Caki2 (cell line): ENCODE measurements around the gene MUC3A. TPM values are rescaled to one million over a fixed set of nuclear protein-coding genes. Genes with fewer than 3 reads are reported as not detected.
"Not testable (repeated sequence)": the region's sequence is repeated elsewhere in the genome, so short reads cannot be mapped to it uniquely, and the experiment has no call there.

ENCODE experiments used
- DNase-seq: peaks from one replicate; pipeline ENCODE4 v3.0.0-alpha.2; 2015; ENCODE audit warnings: low read depth
- in situ Hi-C: cut with HindIII; loops from 2 replicates; pipeline ENCODE4 v1.10.0; 2016; ENCODE audit warnings: low sequenced_read_pairs, low pct_unique_long_range_greater_than_20kb, mixed read lengths
- total RNA-seq: library from RNA; depleted of rRNA; stranded (reverse); fragments of >200 nt; shearing (Covaris generic); gene quantifications from 2 replicates; pipeline ENCODE4 v1.2.3, GENCODE V29; 2014; ENCODE audit warnings: low replicate concordance; rRNA removed

Gene MUC3A
- total RNA-seq, 1 experiment from 2014 or later, result not detected

GRCh38 chr7:100994671-100995070 lies 45.3 kb downstream of the MUC3A start:
- DNase-seq, in situ Hi-C loops: not testable (repeated sequence)

GRCh38 chr7:100998530-100998929 lies 49.2 kb downstream of the MUC3A start:
- in situ Hi-C loops, DNase-seq: not testable (repeated sequence)

GRCh38 chr7:100999334-100999733 lies 50.0 kb downstream of the MUC3A start:
- in situ Hi-C loops, DNase-seq: not testable (repeated sequence)

GRCh38 chr7:101000025-101000424 lies 50.7 kb downstream of the MUC3A start:
- DNase-seq, in situ Hi-C loops: not testable (repeated sequence)

GRCh38 chr7:101002333-101002732 lies 53.0 kb downstream of the MUC3A start:
- DNase-seq, in situ Hi-C loops: not testable (repeated sequence)

GRCh38 chr7:101007361-101007760 lies 58.0 kb downstream of the MUC3A start:
- DNase-seq, in situ Hi-C loops: not testable (repeated sequence)

GRCh38 chr7:101009629-101010028 lies 60.3 kb downstream of the MUC3A start:
- in situ Hi-C loops, result no loop called here

GRCh38 chr7:101012931-101013330 lies 63.6 kb downstream of the MUC3A start:
- in situ Hi-C loops, result no loop called here
- DNase-seq, result no peak

More at GRCh38 chr7:101009629-101010028, 60.3 kb downstream of the MUC3A start:
- DNase-seq, result no peak

GRCh38 chr7:101015626-101016025 lies 66.3 kb downstream of the MUC3A start:
- in situ Hi-C loops, result no loop called here
- DNase-seq, result no peak

- in situ Hi-C loops, result no loop called here
- DNase-seq, result peak; percentile 64
Measured at GRCh38 chr7:101017064-101017777, 67.9 kb downstream of the MUC3A start.

Other genes starting within 250 kb of the MUC3A start
- 109 and 126 TPM in 2 replicates for gene POP7, start 243.4 kb upstream of the MUC3A start, total RNA-seq
- gene EPO, start 229.1 kb upstream of the MUC3A start, total RNA-seq, result not detected in 2 replicates
- gene ZAN, start 215.9 kb upstream of the MUC3A start, total RNA-seq, result not detected in 2 replicates
- gene EPHB4, start 122.0 kb upstream of the MUC3A start, total RNA-seq, result 31.9 and 43.6 TPM in 2 replicates
- 16.5 and 19.8 TPM in 2 replicates for gene SLC12A9, start 96.8 kb upstream of the MUC3A start, total RNA-seq
- 234 and 286 TPM in 2 replicates for gene TRIP6, start 82.1 kb upstream of the MUC3A start, total RNA-seq
- 72.5 and 75.8 TPM in 2 replicates for gene SRRT, start 74.4 kb upstream of the MUC3A start, total RNA-seq
- gene UFSP1, start 59.8 kb upstream of the MUC3A start, total RNA-seq, result 7.4 and 11.8 TPM in 2 replicates
- gene ACHE, start 53.6 kb upstream of the MUC3A start, total RNA-seq, result not detected in 2 replicates
- gene MUC12, start 20.0 kb downstream of the MUC3A start, total RNA-seq, result 1.3 TPM in 1 of 2 replicates, not detected in the other
- gene MUC17, start 70.5 kb downstream of the MUC3A start, total RNA-seq, result not detected in 2 replicates
- 4.1 and 6.8 TPM in 2 replicates for gene TRIM56, start 135.9 kb downstream of the MUC3A start, total RNA-seq
- 36.7 and 42.4 TPM in 2 replicates for gene SERPINE1, start 177.6 kb downstream of the MUC3A start, total RNA-seq
- 296 and 312 TPM in 2 replicates for gene AP1S1, start 204.9 kb downstream of the MUC3A start, total RNA-seq
- gene VGF, start 216.0 kb downstream of the MUC3A start, total RNA-seq, result 0.14 and 0.74 TPM in 2 replicates
- gene NAT16, start 230.8 kb downstream of the MUC3A start, total RNA-seq, result not detected in 2 replicates